Measurements from ENCODE around the gene IL6ST.

The IL6ST gene

DNA sequence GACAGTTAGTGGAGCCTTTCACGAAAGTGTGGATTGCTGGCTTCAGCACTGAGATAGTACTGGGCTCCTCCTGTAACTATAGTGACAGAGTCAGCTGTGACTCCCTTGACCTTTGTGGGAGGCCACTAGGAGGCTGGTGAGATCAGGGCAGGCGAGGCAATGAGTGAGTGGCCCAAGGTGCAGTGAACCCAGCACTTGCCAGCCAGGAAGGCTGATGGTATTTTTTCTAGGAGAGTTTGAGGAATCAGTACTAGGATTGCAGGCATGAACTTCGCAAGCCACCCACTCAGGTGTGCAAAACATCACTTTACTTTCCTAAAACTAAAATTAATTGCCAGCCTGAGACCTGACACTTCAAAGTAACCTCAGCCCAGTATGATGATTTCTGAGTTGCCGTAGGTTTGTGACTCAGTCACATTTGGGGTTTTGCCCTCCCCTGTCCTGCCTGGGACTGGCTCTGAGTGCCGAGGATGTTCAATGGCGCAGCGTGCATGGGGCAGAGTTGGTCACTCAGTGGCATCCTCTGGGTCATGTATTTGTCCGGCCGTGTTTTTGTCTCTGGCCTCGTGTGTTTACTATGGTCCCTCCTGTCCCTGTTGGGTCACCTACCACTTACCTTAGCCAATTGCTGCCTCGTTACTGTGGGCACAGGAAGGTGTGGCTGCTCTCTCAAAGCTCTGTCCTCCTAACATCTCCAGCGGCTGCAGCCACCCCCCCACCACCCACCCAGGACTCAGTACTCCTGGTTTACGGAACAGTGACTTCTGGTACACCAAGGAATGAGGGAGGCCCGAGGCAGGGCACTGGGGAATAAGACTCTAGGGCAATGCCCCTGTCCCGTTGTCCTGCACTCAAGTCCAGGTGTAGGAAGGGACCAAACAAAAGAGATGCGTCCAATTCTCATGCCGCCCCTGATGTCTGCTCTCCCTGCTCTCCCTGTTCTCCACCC, 76.4 kb downstream of the IL6ST start:
- H3K9ac ChIP-seq (ENCODE audit: low read length): no peak overlapping the region
- no peaks in the 10 kb centered on the region for H3K27me3 ChIP-seq (ENCODE audit: control insufficient read depth, insufficient read depth, low read length)
- H3K4me1 ChIP-seq (ENCODE audit: control insufficient read depth, insufficient read depth, low read length): no peaks in the 10 kb centered on the region
- H3K27ac ChIP-seq (ENCODE audit: low read depth, low read length): no peak overlapping the region
- H3K4me3 ChIP-seq (ENCODE audit: low read depth, low read length): no peak overlapping the region
- H3K36me3 ChIP-seq (ENCODE audit: control insufficient read depth, insufficient read depth, low read length): no peaks in the 10 kb centered on the region
- H3K9me3 ChIP-seq (ENCODE audit: control insufficient read depth, insufficient read depth, low read depth, low read length): no peaks in the 10 kb centered on the region

DNA sequence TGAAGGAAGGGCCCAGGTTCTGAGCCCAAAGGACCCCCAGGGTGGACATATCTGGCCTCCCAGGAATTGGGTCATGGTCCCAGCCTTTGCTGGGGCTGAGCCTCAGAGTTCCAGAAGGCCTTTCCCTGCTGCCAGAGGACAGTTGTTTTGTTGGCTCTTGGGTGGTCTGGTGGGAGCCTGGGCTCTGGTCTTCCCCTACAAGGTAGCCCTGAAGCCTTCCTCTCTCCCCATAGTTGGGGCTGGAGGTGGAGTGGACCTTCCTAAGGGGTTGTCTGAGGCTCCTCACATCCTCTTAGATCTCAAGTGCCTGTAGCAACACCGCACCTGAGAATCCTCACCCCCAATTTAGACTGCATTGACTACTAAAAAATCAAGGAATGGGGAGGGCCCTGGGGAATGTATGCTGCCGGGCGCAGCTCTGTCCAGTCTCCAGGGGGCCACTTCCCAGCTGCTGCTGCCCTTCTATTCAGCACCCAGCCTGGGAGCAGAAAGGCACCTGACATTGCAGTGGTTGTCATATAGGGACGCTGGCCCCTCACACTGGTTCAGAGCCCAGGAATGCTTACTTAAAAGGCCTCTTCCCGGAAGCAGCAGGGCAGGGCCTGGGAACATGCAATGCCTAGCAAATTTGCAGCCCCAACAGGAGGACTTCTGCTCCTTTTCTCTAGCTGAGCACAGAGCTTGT, 77.2 kb downstream of the IL6ST start:
- H3K27me3 ChIP-seq (ENCODE audit: control insufficient read depth, insufficient read depth, low read length): no peaks in the 10 kb centered on the region
- H3K4me3 ChIP-seq (ENCODE audit: low read depth, low read length): no peak overlapping the region
- no peaks in the 10 kb centered on the region for H3K36me3 ChIP-seq (ENCODE audit: control insufficient read depth, insufficient read depth, low read length)
- no peak overlapping the region for H3K27ac ChIP-seq (ENCODE audit: low read depth, low read length)
- no peaks in the 10 kb centered on the region for H3K4me1 ChIP-seq (ENCODE audit: control insufficient read depth, insufficient read depth, low read length)
- no peak overlapping the region for H3K9ac ChIP-seq (ENCODE audit: low read length)
- H3K9me3 ChIP-seq (ENCODE audit: control insufficient read depth, insufficient read depth, low read depth, low read length): no peaks in the 10 kb centered on the region

GRCh38 chr5:55916986-55917385, 77.8 kb downstream of the IL6ST start:
- Histone ChIP-seq H3K4me3 (ENCODE audit: low read depth, low read length) (no peak overlapping the region), H3K36me3 (ENCODE audit: control insufficient read depth, insufficient read depth, low read length) (no peaks in the 10 kb centered on the region)

GRCh38 chr5:55915783-55916182, 79.0 kb downstream of the IL6ST start:
- Histone ChIP-seq H3K9me3 (ENCODE audit: control insufficient read depth, insufficient read depth, low read depth, low read length) (no peaks in the 10 kb centered on the region), H3K27ac (ENCODE audit: low read depth, low read length) (no peak overlapping the region), H3K27me3 (ENCODE audit: control insufficient read depth, insufficient read depth, low read length) (no peaks in the 10 kb centered on the region), H3K4me3 (ENCODE audit: low read depth, low read length) (no peak overlapping the region), H3K4me1 (ENCODE audit: control insufficient read depth, insufficient read depth, low read length) (no peaks in the 10 kb centered on the region), H3K9ac (ENCODE audit: low read length) (no peak overlapping the region), H3K36me3 (ENCODE audit: control insufficient read depth, insufficient read depth, low read length) (no peaks in the 10 kb centered on the region)

More at GRCh38 chr5:55916986-55917385, 77.8 kb downstream of the IL6ST start:
- no peaks in the 10 kb centered on the region for H3K9me3 ChIP-seq (ENCODE audit: control insufficient read depth, insufficient read depth, low read depth, low read length)
- H3K4me1 ChIP-seq (ENCODE audit: control insufficient read depth, insufficient read depth, low read length): no peaks in the 10 kb centered on the region
- no peak overlapping the region for H3K27ac ChIP-seq (ENCODE audit: low read depth, low read length)
- no peaks in the 10 kb centered on the region for H3K27me3 ChIP-seq (ENCODE audit: control insufficient read depth, insufficient read depth, low read length)
- no peak overlapping the region for H3K9ac ChIP-seq (ENCODE audit: low read length)

GRCh38 chr5:55914971-55915370, 79.8 kb downstream of the IL6ST start:
- H3K27me3 ChIP-seq (ENCODE audit: control insufficient read depth, insufficient read depth, low read length): no peaks in the 10 kb centered on the region
- H3K9ac ChIP-seq (ENCODE audit: low read length): no peak overlapping the region
- no peaks in the 10 kb centered on the region for H3K4me1 ChIP-seq (ENCODE audit: control insufficient read depth, insufficient read depth, low read length)
- H3K36me3 ChIP-seq (ENCODE audit: control insufficient read depth, insufficient read depth, low read length): no peaks in the 10 kb centered on the region
- no peak overlapping the region for H3K27ac ChIP-seq (ENCODE audit: low read depth, low read length)
- no peaks in the 10 kb centered on the region for H3K9me3 ChIP-seq (ENCODE audit: control insufficient read depth, insufficient read depth, low read depth, low read length)
- no peak overlapping the region for H3K4me3 ChIP-seq (ENCODE audit: low read depth, low read length)

GRCh38 chr5:55913466-55914413, 81.0 kb downstream of the IL6ST start:
- Histone ChIP-seq H3K27me3 (ENCODE audit: control insufficient read depth, insufficient read depth, low read length) (no peaks in the 10 kb centered on the region), H3K4me3 (ENCODE audit: low read depth, low read length) (no peak overlapping the region), H3K4me1 (ENCODE audit: control insufficient read depth, insufficient read depth, low read length) (no peaks in the 10 kb centered on the region), H3K27ac (ENCODE audit: low read depth, low read length) (no peak overlapping the region), H3K9ac (ENCODE audit: low read length) (no peak overlapping the region), H3K36me3 (ENCODE audit: control insufficient read depth, insufficient read depth, low read length) (no peaks in the 10 kb centered on the region), H3K9me3 (ENCODE audit: control insufficient read depth, insufficient read depth, low read depth, low read length) (no peaks in the 10 kb centered on the region)

DNA sequence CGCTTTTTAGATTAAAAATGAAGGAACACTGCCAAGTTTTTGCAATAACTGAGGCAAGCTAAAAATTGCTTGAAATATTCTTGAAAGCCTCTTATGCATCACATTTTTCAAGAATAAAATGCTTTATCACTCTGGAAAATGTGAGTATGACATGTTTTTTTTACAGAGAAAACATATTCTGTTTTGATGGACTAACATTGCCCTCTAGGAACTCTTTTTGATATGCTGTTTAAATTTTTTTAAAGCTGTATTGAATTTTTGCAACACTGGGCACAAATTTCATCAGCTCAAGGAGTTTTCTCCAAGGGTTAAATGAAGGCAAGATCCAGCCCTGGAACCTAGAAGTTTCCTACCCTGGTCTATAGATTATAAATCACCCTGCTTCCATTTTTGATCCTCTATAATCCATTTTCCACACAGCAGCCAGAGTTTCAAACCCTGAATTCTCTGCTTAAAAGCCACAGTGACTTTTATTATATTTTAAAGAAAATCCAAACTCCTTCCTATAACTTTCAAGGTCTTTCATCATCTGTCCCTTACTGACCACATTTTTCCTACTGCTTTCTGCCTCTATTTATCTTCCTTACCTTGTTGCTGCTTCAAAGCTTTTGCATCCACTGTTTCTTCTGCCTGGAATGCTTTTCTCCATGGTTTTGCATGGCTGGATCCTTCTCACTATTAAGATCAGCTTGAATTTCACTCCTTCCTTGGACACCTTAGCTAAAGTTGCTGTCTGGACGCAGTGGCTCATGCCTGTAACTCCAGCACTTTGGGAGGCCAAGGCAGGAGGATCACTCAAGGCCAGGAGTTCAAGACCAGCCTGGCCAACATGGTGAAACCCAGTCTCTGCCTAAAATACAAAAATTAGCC, 82.7 kb downstream of the IL6ST start:
- Histone ChIP-seq H3K9me3 (ENCODE audit: control insufficient read depth, insufficient read depth, low read depth, low read length) (no peaks in the 10 kb centered on the region), H3K36me3 (ENCODE audit: control insufficient read depth, insufficient read depth, low read length) (no peaks in the 10 kb centered on the region), H3K9ac (ENCODE audit: low read length) (no peak overlapping the region), H3K4me1 (ENCODE audit: control insufficient read depth, insufficient read depth, low read length) (no peaks in the 10 kb centered on the region), H3K4me3 (ENCODE audit: low read depth, low read length) (no peak overlapping the region), H3K27ac (ENCODE audit: low read depth, low read length) (no peak overlapping the region), H3K27me3 (ENCODE audit: control insufficient read depth, insufficient read depth, low read length) (no peaks in the 10 kb centered on the region)

DNA sequence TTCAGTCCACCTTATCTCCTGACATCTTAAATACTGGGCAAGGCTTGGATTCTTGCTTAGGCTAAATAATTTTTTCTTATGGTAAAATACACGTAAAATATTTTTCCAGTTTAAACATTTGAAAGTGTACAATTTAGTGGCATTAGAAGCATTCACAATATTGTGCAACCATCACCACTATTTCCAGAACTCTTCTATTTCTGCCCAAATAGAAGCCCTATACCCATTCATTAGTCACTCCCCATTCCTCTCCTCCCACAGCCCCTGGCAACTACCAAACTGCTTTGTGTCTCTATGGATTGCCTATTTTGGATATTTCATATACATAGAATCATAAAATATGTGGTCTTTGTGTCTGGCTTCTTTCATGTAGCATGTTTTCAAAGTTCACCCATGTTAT, 86.0 kb downstream of the IL6ST start:
- Histone ChIP-seq H3K4me3 (ENCODE audit: low read depth, low read length) (no peak overlapping the region), H3K27me3 (ENCODE audit: control insufficient read depth, insufficient read depth, low read length) (no peaks in the 10 kb centered on the region), H3K36me3 (ENCODE audit: control insufficient read depth, insufficient read depth, low read length) (no peaks in the 10 kb centered on the region), H3K9me3 (ENCODE audit: control insufficient read depth, insufficient read depth, low read depth, low read length) (no peaks in the 10 kb centered on the region), H3K9ac (ENCODE audit: low read length) (no peak overlapping the region), H3K4me1 (ENCODE audit: control insufficient read depth, insufficient read depth, low read length) (no peaks in the 10 kb centered on the region), H3K27ac (ENCODE audit: low read depth, low read length) (no peak overlapping the region)

DNA sequence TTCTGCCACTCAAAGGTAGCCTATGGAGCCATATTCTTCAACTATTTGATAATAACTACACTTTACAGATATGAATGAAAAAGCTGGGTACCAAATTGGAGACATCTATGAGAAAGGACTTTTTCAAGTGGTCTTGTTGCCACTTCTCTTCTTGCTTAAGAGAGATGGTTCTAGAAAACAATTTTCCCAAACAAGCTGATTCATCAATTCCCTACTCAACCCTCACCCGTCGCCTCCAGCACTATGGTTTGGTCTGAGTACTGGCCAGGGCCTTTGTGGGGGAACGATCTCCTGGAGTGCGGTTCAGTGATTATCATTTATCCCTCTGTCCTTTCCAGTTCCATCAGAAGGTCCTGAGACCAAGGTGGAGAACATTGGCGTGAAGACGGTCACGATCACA, 86.8 kb downstream of the IL6ST start:
- H3K27ac ChIP-seq (ENCODE audit: low read depth, low read length): no peak overlapping the region
- H3K27me3 ChIP-seq (ENCODE audit: control insufficient read depth, insufficient read depth, low read length): no peaks in the 10 kb centered on the region
- no peak overlapping the region for H3K9ac ChIP-seq (ENCODE audit: low read length)
- no peaks in the 10 kb centered on the region; the same call in 1 of the 2 replicates for H3K4me1 ChIP-seq (ENCODE audit: control insufficient read depth, insufficient read depth, low read length)
- H3K36me3 ChIP-seq (ENCODE audit: control insufficient read depth, insufficient read depth, low read length): no peaks in the 10 kb centered on the region
- H3K4me3 ChIP-seq (ENCODE audit: low read depth, low read length): no peak overlapping the region
- no peaks in the 10 kb centered on the region for H3K9me3 ChIP-seq (ENCODE audit: control insufficient read depth, insufficient read depth, low read depth, low read length)

- H3K27ac ChIP-seq (ENCODE audit: low read depth, low read length): no peak overlapping the region
- no peaks in the 10 kb centered on the region for H3K9me3 ChIP-seq (ENCODE audit: control insufficient read depth, insufficient read depth, low read depth, low read length)
- H3K36me3 ChIP-seq (ENCODE audit: control insufficient read depth, insufficient read depth, low read length): no peaks in the 10 kb centered on the region
- no peaks in the 10 kb centered on the region; the same call in 1 of the 2 replicates for H3K4me1 ChIP-seq (ENCODE audit: control insufficient read depth, insufficient read depth, low read length)
- no peaks in the 10 kb centered on the region for H3K27me3 ChIP-seq (ENCODE audit: control insufficient read depth, insufficient read depth, low read length)
- H3K4me3 ChIP-seq (ENCODE audit: low read depth, low read length): no peak overlapping the region
- H3K9ac ChIP-seq (ENCODE audit: low read length): no peak overlapping the region
Observed at GRCh38 chr5:55905251-55905650, 89.5 kb downstream of the IL6ST start.

Measured in HUES6 (cell line).